ENCODE results near the gene TBC1D2.

GRCh38 chr9:98242426-98242825 is 13.0 kb downstream of the TBC1D2 start:
- TF ChIP-seq, protein P1, sequence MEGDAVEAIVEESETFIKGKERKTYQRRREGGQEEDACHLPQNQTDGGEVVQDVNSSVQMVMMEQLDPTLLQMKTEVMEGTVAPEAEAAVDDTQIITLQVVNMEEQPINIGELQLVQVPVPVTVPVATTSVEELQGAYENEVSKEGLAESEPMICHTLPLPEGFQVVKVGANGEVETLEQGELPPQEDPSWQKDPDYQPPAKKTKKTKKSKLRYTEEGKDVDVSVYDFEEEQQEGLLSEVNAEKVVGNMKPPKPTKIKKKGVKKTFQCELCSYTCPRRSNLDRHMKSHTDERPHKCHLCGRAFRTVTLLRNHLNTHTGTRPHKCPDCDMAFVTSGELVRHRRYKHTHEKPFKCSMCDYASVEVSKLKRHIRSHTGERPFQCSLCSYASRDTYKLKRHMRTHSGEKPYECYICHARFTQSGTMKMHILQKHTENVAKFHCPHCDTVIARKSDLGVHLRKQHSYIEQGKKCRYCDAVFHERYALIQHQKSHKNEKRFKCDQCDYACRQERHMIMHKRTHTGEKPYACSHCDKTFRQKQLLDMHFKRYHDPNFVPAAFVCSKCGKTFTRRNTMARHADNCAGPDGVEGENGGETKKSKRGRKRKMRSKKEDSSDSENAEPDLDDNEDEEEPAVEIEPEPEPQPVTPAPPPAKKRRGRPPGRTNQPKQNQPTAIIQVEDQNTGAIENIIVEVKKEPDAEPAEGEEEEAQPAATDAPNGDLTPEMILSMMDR (IDR thresholded peaks at IDR 0.05; ENCODE audit: low read depth, low read length, missing input control): no peak
- no peak for TF ChIP-seq YY1 (IDR thresholded peaks at IDR 0.05)

Measured in liver (tissue), 2 donors.